HG03066 (cell line): ENCODE results near the gene RFX6.
"Not testable (repeated sequence)": the region's sequence is repeated elsewhere in the genome, so short reads cannot be mapped to it uniquely, and the experiment has no call there.

Experiments
- ATAC-seq: cut with Tn5 transposase; IDR thresholded peaks from one replicate; pipeline ENCODE4 v1.9.1; 2021; ENCODE audit warnings: low read depth; ENCODE audit not compliant: unreplicated experiment

Gene RFX6

DNA sequence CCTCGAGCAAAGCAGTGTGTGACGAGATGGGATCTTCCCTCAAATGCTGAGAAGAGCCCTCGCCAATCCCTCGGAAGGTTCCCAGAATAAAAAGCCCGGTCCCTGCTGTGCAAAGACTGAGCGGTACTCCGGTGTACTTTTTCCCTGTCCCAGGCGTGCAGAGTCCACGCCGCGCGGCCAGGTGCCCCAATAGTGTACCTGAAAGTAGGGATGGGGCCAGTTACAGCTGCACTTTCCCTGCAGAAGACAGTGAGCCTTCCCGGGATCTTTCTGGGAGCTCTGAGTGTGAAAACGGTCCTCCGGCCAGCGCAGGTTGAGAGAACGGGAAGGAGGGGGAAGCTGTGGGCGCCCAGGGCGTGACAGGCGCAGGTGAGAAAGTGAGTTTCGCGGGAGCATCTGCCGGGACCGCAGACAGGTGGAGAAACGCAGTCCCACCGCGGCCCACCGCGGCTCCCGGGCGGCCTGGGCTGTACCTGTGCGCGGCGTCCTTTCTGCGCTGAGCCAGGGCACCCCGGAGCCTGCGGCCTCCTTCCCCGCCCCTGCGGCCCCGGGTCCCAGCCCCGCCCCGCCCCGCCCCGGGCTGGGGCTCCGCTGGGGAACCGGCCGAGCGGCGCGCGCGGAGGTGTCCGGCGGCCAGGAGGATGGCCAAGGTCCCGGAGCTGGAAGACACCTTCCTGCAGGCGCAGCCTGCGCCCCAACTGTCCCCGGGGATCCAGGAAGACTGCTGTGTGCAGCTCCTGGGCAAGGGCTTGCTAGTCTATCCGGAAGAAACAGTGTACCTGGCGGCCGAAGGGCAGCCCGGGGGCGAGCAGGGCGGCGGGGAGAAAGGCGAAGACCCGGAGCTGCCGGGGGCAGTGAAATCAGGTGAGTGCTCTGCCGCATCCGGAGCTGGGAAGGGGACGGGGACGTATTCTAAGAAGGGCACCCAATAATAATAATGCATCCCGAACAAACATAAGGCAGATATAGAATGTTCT, at the start of gene RFX6:
Gene RFX6, plus strand, starts transcription at position 608 of the 977 bp plus-strand sequence. Its CDS starts 34 bp downstream, at position 642.
- ATAC-seq, result no peak

- no peak for ATAC-seq
Observed at GRCh38 chr6:116827561-116828240, 49.3 kb upstream of the RFX6 start.

DNA sequence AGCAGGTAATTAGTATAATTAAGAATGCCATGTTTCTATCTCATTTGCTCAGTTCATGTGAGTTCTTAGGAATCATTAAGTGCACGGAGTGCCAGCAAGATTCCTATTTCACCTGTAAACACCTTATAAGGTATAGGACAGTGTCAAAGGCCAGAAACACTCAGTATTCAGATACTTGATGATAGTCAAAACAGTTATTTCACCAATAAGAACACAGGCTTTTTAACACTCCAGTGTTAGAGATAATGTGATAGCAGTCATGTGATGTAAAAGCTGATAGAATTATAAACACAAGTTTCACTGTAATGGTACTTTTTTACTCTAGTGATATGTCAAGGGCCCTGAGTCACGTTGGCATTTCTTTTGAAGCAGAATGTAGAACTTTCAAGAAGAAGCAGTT, 48.1 kb upstream of the RFX6 start, which contains the start of gene GPRC6A:
Gene GPRC6A, minus strand, starts transcription at position 101 of the 400 bp plus-strand sequence. Its CDS starts 70 bp downstream, at position 31.
- no peak for ATAC-seq

GRCh38 chr6:116834526-116834925, 42.5 kb upstream of the RFX6 start:
- not testable (repeated sequence) for ATAC-seq

GRCh38 chr6:116836606-116837342, 40.3 kb upstream of the RFX6 start:
- no peak for ATAC-seq

DNA sequence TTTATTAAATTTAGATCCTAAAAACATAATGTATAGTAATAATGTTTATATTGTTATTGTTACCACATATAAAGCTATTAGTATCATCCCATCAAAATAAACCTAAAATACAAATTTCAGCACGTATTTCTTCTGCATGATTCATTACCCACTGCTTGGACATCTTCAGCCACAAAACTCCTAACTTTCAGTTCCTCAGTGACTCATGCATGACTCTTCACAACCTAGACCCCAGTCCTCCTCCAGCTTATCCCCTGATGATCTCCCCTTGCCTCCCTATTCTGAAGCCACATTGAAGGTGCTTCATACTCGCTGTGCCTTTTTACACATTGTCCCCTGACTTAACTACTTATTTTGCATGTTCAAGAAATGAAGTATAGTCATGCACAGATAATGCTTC, 37.0 kb upstream of the RFX6 start:
- no peak for ATAC-seq

DNA sequence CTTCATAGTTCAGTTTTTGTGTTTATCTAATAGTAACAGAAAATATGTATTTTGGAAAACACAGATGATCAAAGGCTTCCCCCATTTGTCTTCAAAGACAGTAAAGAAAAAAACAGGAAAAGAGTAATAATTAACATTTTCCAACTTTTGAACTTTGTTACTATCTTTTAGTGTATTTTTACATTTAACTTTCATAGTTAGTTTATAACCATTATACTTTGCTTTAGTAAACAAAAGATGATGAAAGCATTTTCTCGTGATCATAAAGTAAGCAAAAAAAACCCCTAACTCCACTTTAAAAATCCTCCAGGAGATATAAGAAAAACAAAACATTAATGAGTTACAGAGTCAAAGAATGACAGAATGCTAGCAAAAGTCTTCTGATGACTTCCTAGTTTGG, 34.6 kb upstream of the RFX6 start:
- ATAC-seq, result no peak

DNA sequence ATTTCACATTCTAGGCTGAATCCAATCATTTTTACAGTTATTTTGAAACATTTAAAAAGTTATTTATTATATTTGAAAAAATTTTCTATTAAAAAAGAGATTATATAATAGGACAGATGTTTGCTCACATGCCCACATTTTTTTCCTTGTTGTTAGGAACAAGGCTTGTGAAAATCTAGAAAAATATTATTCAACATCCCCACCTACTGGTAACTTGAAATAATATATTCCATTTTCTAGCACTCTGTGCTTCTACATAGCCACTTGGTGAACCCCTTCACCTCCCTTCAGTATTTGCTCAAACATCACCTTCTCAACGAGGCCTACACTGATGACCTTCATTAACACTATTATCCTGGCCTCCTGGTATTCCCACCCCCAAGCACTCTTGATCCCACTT, 29.8 kb upstream of the RFX6 start:
- no peak for ATAC-seq

GRCh38 chr6:116858060-116858459, 19.0 kb upstream of the RFX6 start:
- ATAC-seq, result no peak

GRCh38 chr6:116859264-116859663, 17.8 kb upstream of the RFX6 start:
- ATAC-seq, result no peak

GRCh38 chr6:116866281-116866871, 10.7 kb upstream of the RFX6 start:
- no peak for ATAC-seq

DNA sequence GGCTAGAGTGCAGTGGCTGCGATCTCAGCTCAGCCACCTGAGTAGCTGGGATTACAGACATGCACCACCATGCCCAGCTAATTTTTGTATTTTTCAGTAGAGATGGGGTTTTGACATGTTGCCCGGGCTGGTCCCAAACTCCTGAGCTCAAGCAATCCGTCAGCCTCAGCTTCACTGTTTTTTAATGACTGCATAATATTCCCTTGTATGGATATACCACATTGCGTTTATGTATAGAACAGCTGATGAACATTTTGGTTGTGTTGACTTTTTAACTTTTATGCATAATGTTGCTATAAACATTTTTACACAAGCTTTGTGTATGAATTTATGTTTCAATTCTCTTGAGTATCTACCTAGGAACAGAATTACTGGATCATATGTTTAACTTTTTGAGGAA, 4.3 kb upstream of the RFX6 start:
- ATAC-seq, result no peak

- ATAC-seq, result no peak
Observed at GRCh38 chr6:116876107-116876506, 935 bp upstream of the RFX6 start.

GRCh38 chr6:116877743-116878142, 701 bp downstream of the RFX6 start:
- ATAC-seq, result no peak

GRCh38 chr6:116881236-116881635, 4.2 kb downstream of the RFX6 start:
- ATAC-seq, result no peak

GRCh38 chr6:116883005-116883404, 6.0 kb downstream of the RFX6 start:
- ATAC-seq, result no peak

DNA sequence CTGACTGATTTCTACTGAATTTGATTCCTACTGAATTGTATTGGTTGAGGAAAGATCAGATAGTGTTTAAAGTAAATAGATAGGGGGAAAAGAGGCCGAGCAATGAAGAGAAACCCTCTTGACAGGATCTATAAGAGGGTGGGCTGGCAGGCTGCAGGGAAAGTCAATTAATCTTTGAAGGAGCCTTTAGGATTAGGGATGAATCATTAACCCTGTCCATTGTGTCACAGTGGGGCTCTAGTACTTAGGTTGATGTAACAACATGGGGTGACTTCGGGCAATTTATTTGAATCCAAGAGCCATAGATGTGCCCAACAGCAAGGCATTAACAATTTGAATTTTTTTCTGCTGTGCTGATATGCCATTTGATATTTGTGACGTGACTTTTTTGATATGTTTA, 7.5 kb downstream of the RFX6 start:
- ATAC-seq, result no peak

GRCh38 chr6:116887168-116887567, 10.1 kb downstream of the RFX6 start:
- no peak for ATAC-seq

GRCh38 chr6:116887894-116888293, 10.9 kb downstream of the RFX6 start:
- no peak for ATAC-seq

DNA sequence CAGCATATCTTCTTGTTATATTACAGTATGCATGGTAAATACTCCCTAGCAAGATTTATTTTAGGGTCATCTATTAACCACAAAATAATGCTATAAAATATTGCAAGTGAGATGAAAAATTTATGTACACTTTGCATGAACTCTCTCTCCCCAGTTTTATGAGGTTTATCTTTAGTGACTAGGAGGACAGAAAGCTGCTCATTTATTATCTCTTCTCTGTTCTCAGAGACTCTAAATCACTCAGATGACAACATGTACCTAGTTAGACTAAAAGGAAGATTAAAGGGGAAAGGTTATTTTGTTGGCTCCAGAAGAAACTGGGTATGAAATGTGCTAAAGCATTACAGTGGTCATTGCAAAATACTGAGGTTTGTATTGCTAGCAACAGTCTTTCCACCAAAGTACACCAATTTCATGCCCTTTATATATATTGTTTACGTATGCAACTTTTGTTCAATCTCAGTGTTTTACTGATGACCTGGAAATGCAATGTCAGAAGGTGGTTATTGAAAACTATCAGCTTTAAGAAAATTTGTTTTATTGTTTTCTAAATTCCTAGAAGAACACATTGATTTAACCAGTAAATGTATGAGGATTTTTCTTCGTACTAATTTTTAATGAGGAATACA, 11.8 kb downstream of the RFX6 start:
- ATAC-seq, result no peak
